K562 (cell line): ENCODE results near the gene HIVEP2. TPM values are rescaled to one million over a fixed set of nuclear protein-coding genes. Genes with fewer than 3 reads are reported as not detected.

Experiments
- ATAC-seq: fragments of 200-7000 bp; cut with Tn5 transposase; 3 replicates; pipeline ENCODE4 v1.9.1; 2020; ENCODE audit warnings: moderate library complexity
- BruUV-seq: library from RNA; stranded (reverse); fragments of 400-500 nt; replicated peaks from 2 replicates; lab custom pipeline; 2021; lab: Mats Ljungman, UMichigan
- CTCF ChIA-PET: fragments of 300-600 bp; formaldehyde crosslinking; extraction: SDS; loops from one replicate; lab custom pipeline; 2021; ENCODE audit warnings: low intra/inter-chr PET ratio; lab: Yijun Ruan, JAX
- POLR2A ChIA-PET: fragments of 300-600, 350-650 bp; sonication (Branson Sonifier 250); formaldehyde crosslinking; extraction: SDS; loops from one replicate; lab custom pipeline; 2021; ENCODE audit warnings: antibody characterized with exemption, inconsistent platforms; lab: Yijun Ruan, JAX
- DNase-seq, 4 experiments: peaks; one replicate each; pipeline versions ENCODE4 v3.0.0 to v3.0.0-alpha.2; 2011 to 2018; ENCODE audit warnings: low spot score in 3 of 4, mixed read lengths in 3 of 4; ENCODE audit errors: extremely low read depth in 1 of 4
- FAIRE-seq: peaks from 2 replicates; lab custom pipeline; 2011; peaks lifted over from hg19 to GRCh38; lab: Jason Lieb, UNC
- H2AFZ ChIP-seq: 2 replicates; pipeline ENCODE4 v1.6.0; 2011; ENCODE audit warnings: low read depth, low read length, control low read depth, inconsistent platforms
- H3K27ac ChIP-seq: fragments of 200-600 bp; 3 replicates; pipeline ENCODE4 v1.8.0; 2011; ENCODE audit warnings: low read depth, mild to moderate bottlenecking, control low read depth, inconsistent platforms, low read length, moderate library complexity, mixed read lengths; ENCODE audit errors: extremely low read depth
- H3K27me3 ChIP-seq, 2 experiments: fragments of 300-600 bp in 1 of 2; 2 replicates in 1 of 2; 3 replicates in 1 of 2; pipeline versions ENCODE4 v1.6.0 to v1.8.0; 2011; ENCODE audit warnings: inconsistent platforms in 2 of 2, low read length in 2 of 2, mild to moderate bottlenecking in 1 of 2, mixed read lengths in 1 of 2, moderate library complexity in 1 of 2; ENCODE audit not compliant: control insufficient read depth in 2 of 2, insufficient read depth in 2 of 2
- H3K36me3 ChIP-seq: fragments of 300-600 bp; 3 replicates; pipeline ENCODE4 v1.8.0; 2011; ENCODE audit warnings: mild to moderate bottlenecking, low read length, inconsistent platforms; ENCODE audit not compliant: control insufficient read depth, insufficient read depth
- H3K4me1 ChIP-seq, 2 experiments: fragments of 200-600 bp in 1 of 2; replicated peaks in 1 of 2; 2 replicates in 1 of 2; 3 replicates in 1 of 2; pipeline versions ENCODE4 v1.5.1 to v1.8.0; 2011; ENCODE audit warnings: inconsistent platforms in 2 of 2, low read length in 2 of 2, mild to moderate bottlenecking in 1 of 2, mixed read lengths in 1 of 2, moderate library complexity in 1 of 2; ENCODE audit not compliant: control insufficient read depth in 2 of 2, insufficient read depth in 2 of 2
- H3K4me2 ChIP-seq: 2 replicates; pipeline ENCODE4 v1.6.1; 2011; ENCODE audit warnings: low read length, control low read depth, inconsistent platforms, mixed read lengths; ENCODE audit not compliant: insufficient read depth
- H3K4me3 ChIP-seq: fragments of 200-600 bp; sonication (generic), shearing (Covaris generic); 2 replicates; pipeline ENCODE4 v1.5.1; 2016; ENCODE audit warnings: control low read depth, inconsistent platforms
- H3K79me2 ChIP-seq: fragments of 200-600 bp; 3 replicates; pipeline ENCODE4 v1.8.0; 2011; ENCODE audit warnings: low read length, inconsistent platforms; ENCODE audit not compliant: control insufficient read depth, insufficient read depth
- H3K9ac ChIP-seq, 2 experiments: 2 replicates each; pipeline versions ENCODE4 v1.6.0 to v1.6.1; 2011; ENCODE audit warnings: low read depth in 2 of 2, low read length in 2 of 2, control low read depth in 1 of 2, inconsistent platforms in 1 of 2, mild to moderate bottlenecking in 1 of 2, mixed read lengths in 1 of 2; ENCODE audit not compliant: insufficient read depth in 1 of 2
- H3K9me1 ChIP-seq: one replicate; pipeline ENCODE4 v1.6.0; 2011; ENCODE audit warnings: inconsistent platforms, mild to moderate bottlenecking, low read length, moderate library complexity; ENCODE audit not compliant: control insufficient read depth, insufficient read depth
- H3K9me3 ChIP-seq: replicated peaks from 2 replicates; pipeline ENCODE4 v1.5.1; 2011; ENCODE audit warnings: low read depth, low read length, inconsistent platforms; ENCODE audit not compliant: control insufficient read depth, insufficient read depth
- H4K20me1 ChIP-seq: replicated peaks from 2 replicates; pipeline ENCODE4 v1.6.1; 2011; ENCODE audit warnings: low read length, inconsistent platforms, mixed read lengths; ENCODE audit not compliant: control insufficient read depth, insufficient read depth
- CBX3 ChIP-seq, 2 experiments: IDR thresholded peaks; 1 replicate in 1 of 2; 2 replicates in 1 of 2; pipeline ENCODE4 v1.6.1; 2012; ENCODE audit warnings: inconsistent platforms in 2 of 2, low read length in 2 of 2, borderline replicate concordance in 1 of 2, control low read depth in 1 of 2
- CEBPB ChIP-seq: fragments of 450-650 bp; IDR thresholded peaks from 2 replicates; pipeline ENCODE4 v1.6.1; 2016; ENCODE audit warnings: missing genetic modification characterization, missing compliant biosample characterization
- CEBPG ChIP-seq, 3 experiments: fragments of 200-800 bp in 1 of 3; sonication (Bioruptor generic) in 1 of 3; sonication (generic) in 1 of 3; formaldehyde crosslinking in 1 of 3; IDR thresholded peaks in 2 of 3; conservative IDR thresholded peaks in 1 of 3; 2 replicates each; pipeline versions ENCODE4 v1.6.1 to v1.8.0; 2016 to 2022; ENCODE audit warnings: missing compliant biosample characterization in 2 of 3, missing genetic modification characterization in 2 of 3, mild to moderate bottlenecking in 1 of 3, missing genetic modification reagents in 1 of 3
- ZNF124 ChIP-seq: sonication (generic); formaldehyde crosslinking; IDR thresholded peaks from 2 replicates; pipeline ENCODE4 v1.8.1; 2022; ENCODE audit warnings: missing genetic modification reagents
- ZNF444 ChIP-seq: fragments of 250-450 bp; sonication (Bioruptor Pico); IDR thresholded peaks from 2 replicates; pipeline ENCODE4 v1.4.0; 2020; ENCODE audit warnings: mild to moderate bottlenecking, moderate library complexity
- WGBS: fragments of 100-300 bp; shearing (Covaris generic); methylation state at CpG from one replicate; pipeline ENCODE4 v1.1.6; 2016; ENCODE audit warnings: low coverage, mixed read lengths; ENCODE audit not compliant: insufficient coverage; ENCODE audit errors: missing lambda C conversion rate; 5-methylcytosine and 5-hydroxymethylcytosine counted together
- in situ Hi-C: fragments of 300-500 bp; cut with MboI; formaldehyde crosslinking; loops from 4 replicates; pipeline ENCODE4 v1.15.0; 2018; ENCODE audit warnings: inconsistent platforms, mixed read lengths
- intact Hi-C: fragments of 100-400 bp; cut with micrococcal nuclease; formaldehyde crosslinking; loops from 2 replicates; pipeline ENCODE4 v1.14.2; 2022
- polyA plus RNA-seq, 8 experiments: library from polyadenylated mRNA; depleted of rRNA in 4 of 8; stranded (reverse) in 5 of 8; unstranded in 3 of 8; fragments of >200 nt; fragmentation: Nextera tagmentation in 2 of 8; fragmentation: Illumina TruSeq in 1 of 8; extraction: Ambion mirVana in 2 of 8; extraction: Trizol in 1 of 8; gene quantifications; 2 replicates each; pipeline versions ENCODE4 v1.2.1 to v1.2.3, GENCODE V29; 2011 to 2014; ENCODE audit warnings: inconsistent platforms in 1 of 8, missing spikeins in 1 of 8
- total RNA-seq, 7 experiments: library from RNA; depleted of rRNA in 6 of 7; stranded (reverse); fragments of >200 nt in 6 of 7; fragmentation: Illumina TruSeq in 2 of 7; extraction: Trizol in 2 of 7; gene quantifications; 2 replicates each; pipeline versions ENCODE4 v1.2.1 to v1.2.3, GENCODE V29; 2011 to 2021; ENCODE audit warnings: low replicate concordance in 1 of 7
- TF ChIP-seq, protein P1 (sequence below): fragments of 250-450 bp; sonication (Bioruptor Pico); IDR thresholded peaks from 2 replicates; pipeline ENCODE4 v1.8.0; 2021; ENCODE audit warnings: moderate library complexity, mild to moderate bottlenecking, inconsistent platforms

Gene HIVEP2
- total and polyA plus RNA-seq, 9 of the 15 experiments (the other 6 are each of a cell fraction or from before 2014, with no cell fraction given), result under 0.01 to 1.2 (median 0.31) TPM

- Histone ChIP-seq H4K20me1 (no peaks in the 10 kb centered on the region), H3K27me3 (no peaks in the 10 kb centered on the region), H2AFZ (no peak overlapping the region), H3K9ac (no peak overlapping the region), H3K4me2 (no peak overlapping the region), H3K27ac (no peak overlapping the region), H3K9me3 (no peaks in the 10 kb centered on the region), H3K79me2 (no peaks in the 10 kb centered on the region), H3K4me3 (no peak overlapping the region), H3K36me3 (no peaks in the 10 kb centered on the region), H3K4me1 (no peaks in the 10 kb centered on the region), H3K9me1 (no peaks in the 10 kb centered on the region)
- in situ Hi-C loops, result no loop called here
- POLR2A ChIA-PET, result no interaction called here
- TF ChIP-seq, protein P1, sequence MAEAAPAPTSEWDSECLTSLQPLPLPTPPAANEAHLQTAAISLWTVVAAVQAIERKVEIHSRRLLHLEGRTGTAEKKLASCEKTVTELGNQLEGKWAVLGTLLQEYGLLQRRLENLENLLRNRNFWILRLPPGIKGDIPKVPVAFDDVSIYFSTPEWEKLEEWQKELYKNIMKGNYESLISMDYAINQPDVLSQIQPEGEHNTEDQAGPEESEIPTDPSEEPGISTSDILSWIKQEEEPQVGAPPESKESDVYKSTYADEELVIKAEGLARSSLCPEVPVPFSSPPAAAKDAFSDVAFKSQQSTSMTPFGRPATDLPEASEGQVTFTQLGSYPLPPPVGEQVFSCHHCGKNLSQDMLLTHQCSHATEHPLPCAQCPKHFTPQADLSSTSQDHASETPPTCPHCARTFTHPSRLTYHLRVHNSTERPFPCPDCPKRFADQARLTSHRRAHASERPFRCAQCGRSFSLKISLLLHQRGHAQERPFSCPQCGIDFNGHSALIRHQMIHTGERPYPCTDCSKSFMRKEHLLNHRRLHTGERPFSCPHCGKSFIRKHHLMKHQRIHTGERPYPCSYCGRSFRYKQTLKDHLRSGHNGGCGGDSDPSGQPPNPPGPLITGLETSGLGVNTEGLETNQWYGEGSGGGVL, result no peak
- peak; percentile 78 for TF ChIP-seq CEBPB
- TF ChIP-seq ZNF444, result no peak
- TF ChIP-seq CEBPG (CRISPR knock-in tag; IDR thresholded peaks at IDR 0.05), result no peak
- peak; percentile 35 to 76; a peak in 3 of 4 replicates for TF ChIP-seq CEBPG (tag; conservative IDR thresholded peaks at IDR 0.05 in 1 of 2, IDR thresholded peaks at IDR 0.05 in 1 of 2)
- TF ChIP-seq ZNF124, result no peak
- no peak for TF ChIP-seq CBX3 (IDR thresholded peaks at IDR 0.05; ENCODE audit: borderline replicate concordance in 1 of 2, low read length in 2 of 2)
- FAIRE-seq (no peak), ATAC-seq (no peak), DNase-seq (no peak)
- intact Hi-C loops, result no loop called here
- 8% methylated on average over 1 of the region's 1 CpG for WGBS
- no TSS peak for BruUV-seq
- CTCF ChIA-PET, result no interaction called here
Observed at GRCh38 chr6:142965164-142965563, 20.2 kb upstream of the HIVEP2 start.
